HepG2 (cell line): ENCODE results near the gene GAN. TPM values are rescaled to one million over a fixed set of nuclear protein-coding genes. Genes with fewer than 3 reads are reported as not detected.

Experiments used
- BCL6 ChIP-seq: IDR thresholded peaks from 2 replicates; pipeline ENCODE4 v1.6.1; 2016; ENCODE audit warnings: missing genetic modification reagents, missing compliant biosample characterization
- HHEX ChIP-seq: IDR thresholded peaks from 2 replicates; pipeline ENCODE4 v1.6.1; 2016; ENCODE audit warnings: control low read depth
- PBX2 ChIP-seq: IDR thresholded peaks from 2 replicates; pipeline ENCODE4 v1.6.1; 2016; ENCODE audit warnings: control low read depth
- SMAD9 ChIP-seq: sonication (generic); formaldehyde crosslinking; IDR thresholded peaks from 2 replicates; pipeline ENCODE4 v1.5.1; 2020; ENCODE audit warnings: mild to moderate bottlenecking, missing genetic modification reagents
- ZNF142 ChIP-seq: sonication (generic); formaldehyde crosslinking; IDR thresholded peaks from 2 replicates; pipeline ENCODE4 v1.4.0; 2020; ENCODE audit warnings: missing genetic modification reagents
- ZNF326 ChIP-seq: sonication (generic); formaldehyde crosslinking; IDR thresholded peaks from 2 replicates; pipeline ENCODE4 v1.4.0; 2020; ENCODE audit warnings: missing genetic modification reagents, borderline replicate concordance
- ZNF33B ChIP-seq: sonication (generic); formaldehyde crosslinking; IDR thresholded peaks from 2 replicates; pipeline ENCODE4 v1.5.1; 2020; ENCODE audit warnings: mild to moderate bottlenecking, missing genetic modification reagents
- ZNF513 ChIP-seq: sonication (generic); formaldehyde crosslinking; conservative IDR thresholded peaks from 2 replicates; pipeline ENCODE4 v1.5.0; 2020; ENCODE audit warnings: missing genetic modification reagents
- polyA plus RNA-seq, 8 experiments: library from polyadenylated mRNA; depleted of rRNA in 3 of 8; stranded (reverse) in 7 of 8; unstranded in 1 of 8; fragments of >200 nt; fragmentation: Illumina TruSeq in 4 of 8; extraction: Trizol in 4 of 8; gene quantifications; 2 replicates each; pipeline versions ENCODE4 v1.2.1 to v1.2.3, GENCODE V29; 2011 to 2016; ENCODE audit warnings: low read depth in 4 of 8, missing spikeins in 1 of 8, mixed read lengths in 1 of 8; ENCODE audit not compliant: insufficient read depth in 1 of 8
- total RNA-seq, 5 experiments: library from RNA; depleted of rRNA; stranded (reverse); fragments of >200 nt; fragmentation: Illumina TruSeq; extraction: Trizol; gene quantifications; 2 replicates each; pipeline ENCODE4 v1.2.3, GENCODE V29; 2016; ENCODE audit warnings: low read depth in 1 of 5
- TF ChIP-seq, protein P1 (sequence below): sonication (generic); formaldehyde crosslinking; IDR thresholded peaks from 2 replicates; pipeline ENCODE4 v1.4.0; 2020; ENCODE audit warnings: missing genetic modification reagents, borderline replicate concordance

GAN gene
- total and polyA plus RNA-seq, 2 of the 13 experiments (the other 11 are each of a cell fraction or from before 2014, with no cell fraction given) = 4.3 to 11.0 TPM

DNA sequence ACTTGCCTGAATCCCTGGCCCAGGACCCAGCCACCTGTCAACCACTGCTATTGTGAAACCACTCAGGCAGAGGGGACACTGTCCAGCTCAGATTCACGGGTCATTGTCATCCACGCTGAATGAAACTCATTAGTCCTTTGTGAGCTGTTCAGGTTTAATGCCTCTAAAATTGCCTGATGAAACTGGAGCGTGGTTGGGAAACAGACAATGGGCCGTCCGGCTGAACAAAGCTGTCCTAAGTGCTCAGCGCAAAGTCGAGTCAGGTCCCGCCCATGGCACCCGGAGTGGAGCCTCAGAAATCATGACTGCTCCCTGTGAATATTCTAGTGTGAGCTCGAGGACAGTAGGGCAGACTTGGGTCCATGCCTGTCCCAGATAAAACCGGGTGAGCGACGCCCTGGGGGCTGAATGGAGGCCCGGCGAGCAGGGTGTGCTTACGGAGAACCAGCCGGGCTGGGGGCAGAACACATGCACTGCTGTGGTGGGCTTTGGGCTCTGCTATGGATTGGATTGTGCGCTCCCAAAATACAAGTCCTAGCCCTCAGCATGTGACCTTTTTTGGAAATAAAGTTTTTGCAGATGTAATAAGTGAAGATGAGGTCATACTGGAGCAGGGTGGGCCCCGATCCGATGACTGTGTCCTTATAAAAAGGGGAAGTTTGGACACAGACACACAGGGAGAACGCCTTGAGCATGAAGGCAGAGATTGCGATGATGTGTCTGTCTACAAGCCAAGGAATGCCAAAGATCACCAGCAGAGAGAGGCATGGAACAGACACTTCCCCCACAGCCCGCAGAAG, 117.0 kb downstream of the GAN start (continued):
- TF ChIP-seq, protein P1, sequence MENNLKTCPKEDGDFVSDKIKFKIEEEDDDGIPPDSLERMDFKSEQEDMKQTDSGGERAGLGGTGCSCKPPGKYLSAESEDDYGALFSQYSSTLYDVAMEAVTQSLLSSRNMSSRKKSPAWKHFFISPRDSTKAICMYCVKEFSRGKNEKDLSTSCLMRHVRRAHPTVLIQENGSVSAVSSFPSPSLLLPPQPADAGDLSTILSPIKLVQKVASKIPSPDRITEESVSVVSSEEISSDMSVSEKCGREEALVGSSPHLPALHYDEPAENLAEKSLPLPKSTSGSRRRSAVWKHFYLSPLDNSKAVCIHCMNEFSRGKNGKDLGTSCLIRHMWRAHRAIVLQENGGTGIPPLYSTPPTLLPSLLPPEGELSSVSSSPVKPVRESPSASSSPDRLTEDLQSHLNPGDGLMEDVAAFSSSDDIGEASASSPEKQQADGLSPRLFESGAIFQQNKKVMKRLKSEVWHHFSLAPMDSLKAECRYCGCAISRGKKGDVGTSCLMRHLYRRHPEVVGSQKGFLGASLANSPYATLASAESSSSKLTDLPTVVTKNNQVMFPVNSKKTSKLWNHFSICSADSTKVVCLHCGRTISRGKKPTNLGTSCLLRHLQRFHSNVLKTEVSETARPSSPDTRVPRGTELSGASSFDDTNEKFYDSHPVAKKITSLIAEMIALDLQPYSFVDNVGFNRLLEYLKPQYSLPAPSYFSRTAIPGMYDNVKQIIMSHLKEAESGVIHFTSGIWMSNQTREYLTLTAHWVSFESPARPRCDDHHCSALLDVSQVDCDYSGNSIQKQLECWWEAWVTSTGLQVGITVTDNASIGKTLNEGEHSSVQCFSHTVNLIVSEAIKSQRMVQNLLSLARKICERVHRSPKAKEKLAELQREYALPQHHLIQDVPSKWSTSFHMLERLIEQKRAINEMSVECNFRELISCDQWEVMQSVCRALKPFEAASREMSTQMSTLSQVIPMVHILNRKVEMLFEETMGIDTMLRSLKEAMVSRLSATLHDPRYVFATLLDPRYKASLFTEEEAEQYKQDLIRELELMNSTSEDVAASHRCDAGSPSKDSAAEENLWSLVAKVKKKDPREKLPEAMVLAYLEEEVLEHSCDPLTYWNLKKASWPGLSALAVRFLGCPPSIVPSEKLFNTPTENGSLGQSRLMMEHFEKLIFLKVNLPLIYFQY = no peak
- TF ChIP-seq ZNF142 (CRISPR knock-in tag) (0 out of 2 replicates have a peak, but pooled peaks have one; percentile 40), ZNF33B (CRISPR knock-in tag) (no peak), HHEX (CRISPR knock-in tag) (no peak), ZNF326 (no peak), BCL6 (CRISPR knock-in tag) (no peak; the same call in 1 of the 2 replicates), PBX2 (CRISPR knock-in tag) (peak; percentile 37; the same call in 1 of the 2 replicates), SMAD9 (CRISPR knock-in tag) (no peak), ZNF513 (CRISPR knock-in tag) (no peak)
